GM19452 (cell line): ENCODE data around the gene PCDHB8.
"Not testable (repeated sequence)": the region's sequence is repeated elsewhere in the genome, so short reads cannot be mapped to it uniquely, and the experiment has no call there.

Source experiments
- ATAC-seq: cut with Tn5 transposase; IDR thresholded peaks from one replicate; pipeline ENCODE4 v1.9.1; 2021; ENCODE audit not compliant: unreplicated experiment

PCDHB8 gene

DNA sequence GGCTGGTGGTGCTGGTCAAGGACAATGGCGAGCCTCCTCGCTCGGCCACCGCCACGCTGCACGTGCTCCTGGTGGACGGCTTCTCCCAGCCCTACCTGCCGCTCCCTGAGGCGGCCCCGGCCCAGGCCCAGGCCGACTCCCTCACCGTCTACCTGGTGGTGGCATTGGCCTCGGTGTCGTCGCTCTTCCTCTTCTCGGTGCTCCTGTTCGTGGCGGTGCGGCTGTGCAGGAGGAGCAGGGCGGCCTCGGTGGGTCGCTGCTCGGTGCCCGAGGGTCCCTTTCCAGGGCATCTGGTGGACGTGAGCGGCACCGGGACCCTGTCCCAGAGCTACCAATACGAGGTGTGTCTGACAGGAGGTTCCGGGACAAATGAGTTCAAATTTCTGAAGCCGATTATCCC lies 47.8 kb downstream of the PCDHB8 start:
- ATAC-seq: not testable (repeated sequence)
